ENCODE results near the gene AKAP6.
A peak's percentile ranks its signal among the peaks of the same experiment; 100 is the strongest.

The AKAP6 gene

DNA sequence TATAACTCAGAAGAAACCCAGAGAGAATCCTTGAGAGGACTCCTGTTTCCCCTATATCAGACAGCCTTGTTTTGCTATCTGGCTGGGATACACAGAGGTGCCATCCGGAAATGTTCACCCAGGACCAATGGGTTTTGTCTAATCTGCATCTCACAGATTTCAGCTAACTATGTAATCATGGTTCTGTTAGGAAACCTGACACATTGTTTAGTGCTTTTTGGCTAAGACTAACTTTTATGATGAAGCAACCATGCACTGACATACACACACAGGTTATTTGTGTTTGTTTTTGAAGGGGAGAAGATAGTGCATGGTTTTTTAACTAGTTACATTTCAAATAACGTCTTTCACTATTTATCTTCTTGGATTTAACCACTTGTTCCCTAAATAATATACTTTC, 245.2 kb downstream of the AKAP6 start:
- H3K4me3 ChIP-seq (ENCODE audit: low read depth, low read length, poor library complexity, severe bottlenecking): no peak overlapping the region
- no peak overlapping the region for H2AFZ ChIP-seq (ENCODE audit: low read length)
- no peak overlapping the region for H3K4me2 ChIP-seq (ENCODE audit: low read length)
- no peaks in the 10 kb centered on the region for H4K20me1 ChIP-seq (ENCODE audit: insufficient read depth, low read length)
- no peaks in the 10 kb centered on the region for H3K79me2 ChIP-seq (ENCODE audit: insufficient read depth, low read length)
- no peak overlapping the region for H3K27ac ChIP-seq (ENCODE audit: low read depth, low read length, poor library complexity, severe bottlenecking)
- H3K4me1 ChIP-seq (ENCODE audit: insufficient read depth, low read length, severe bottlenecking): no peaks in the 10 kb centered on the region
- H3K36me3 ChIP-seq (ENCODE audit: insufficient read depth, low read length): no peaks in the 10 kb centered on the region
- no peaks in the 10 kb centered on the region for H3F3A ChIP-seq (ENCODE audit: insufficient read depth, low read length)
- no peaks in the 10 kb centered on the region for H3K27me3 ChIP-seq (ENCODE audit: insufficient read depth, low read length)
- H3K9ac ChIP-seq (ENCODE audit: low read length): no peak overlapping the region
- TF ChIP-seq EZH2 (IDR thresholded peaks at IDR 0.05; ENCODE audit: borderline replicate concordance, low read length): no peak
- TF ChIP-seq, protein P1, sequence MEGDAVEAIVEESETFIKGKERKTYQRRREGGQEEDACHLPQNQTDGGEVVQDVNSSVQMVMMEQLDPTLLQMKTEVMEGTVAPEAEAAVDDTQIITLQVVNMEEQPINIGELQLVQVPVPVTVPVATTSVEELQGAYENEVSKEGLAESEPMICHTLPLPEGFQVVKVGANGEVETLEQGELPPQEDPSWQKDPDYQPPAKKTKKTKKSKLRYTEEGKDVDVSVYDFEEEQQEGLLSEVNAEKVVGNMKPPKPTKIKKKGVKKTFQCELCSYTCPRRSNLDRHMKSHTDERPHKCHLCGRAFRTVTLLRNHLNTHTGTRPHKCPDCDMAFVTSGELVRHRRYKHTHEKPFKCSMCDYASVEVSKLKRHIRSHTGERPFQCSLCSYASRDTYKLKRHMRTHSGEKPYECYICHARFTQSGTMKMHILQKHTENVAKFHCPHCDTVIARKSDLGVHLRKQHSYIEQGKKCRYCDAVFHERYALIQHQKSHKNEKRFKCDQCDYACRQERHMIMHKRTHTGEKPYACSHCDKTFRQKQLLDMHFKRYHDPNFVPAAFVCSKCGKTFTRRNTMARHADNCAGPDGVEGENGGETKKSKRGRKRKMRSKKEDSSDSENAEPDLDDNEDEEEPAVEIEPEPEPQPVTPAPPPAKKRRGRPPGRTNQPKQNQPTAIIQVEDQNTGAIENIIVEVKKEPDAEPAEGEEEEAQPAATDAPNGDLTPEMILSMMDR (IDR thresholded peaks at IDR 0.05; ENCODE audit: low read length): no peak
- no peaks in the 10 kb centered on the region for H3K9me2 ChIP-seq (ENCODE audit: low read depth, low read length)
- H3K9me3 ChIP-seq (ENCODE audit: low read length): no peaks in the 10 kb centered on the region

DNA sequence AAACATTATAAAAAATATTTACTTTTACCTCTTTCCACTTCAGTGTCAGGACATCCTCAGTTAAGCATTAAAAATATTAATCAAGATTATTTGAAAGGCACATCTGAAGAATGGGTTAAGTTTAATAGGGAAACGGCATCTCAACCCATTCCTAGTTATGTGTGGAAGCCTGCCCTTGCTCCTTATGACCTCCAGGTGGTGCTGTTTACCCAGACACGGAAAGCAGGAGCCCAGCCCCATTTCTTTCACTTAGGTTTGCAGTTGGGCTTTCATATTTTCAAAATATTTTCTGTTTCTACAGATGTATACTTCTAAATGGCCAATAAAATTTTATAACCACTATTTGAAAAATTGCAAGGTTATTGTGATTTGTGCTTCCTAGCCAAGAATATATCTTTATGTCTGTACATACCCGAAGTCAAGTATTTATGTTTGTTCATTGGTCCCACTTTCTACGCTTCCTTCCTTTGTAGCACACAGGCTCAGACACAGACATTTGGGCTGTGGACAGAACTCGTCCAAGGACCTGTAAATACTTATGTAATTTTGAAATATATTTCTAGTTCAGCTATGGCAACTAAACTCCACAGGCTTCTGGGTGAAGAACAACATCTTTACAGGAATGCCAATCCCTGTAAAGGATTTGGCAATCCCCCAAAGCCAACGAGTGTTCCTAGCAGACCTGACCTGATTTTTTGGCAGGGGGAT, 247.1 kb downstream of the AKAP6 start:
- H3K4me3 ChIP-seq (ENCODE audit: low read depth, low read length, poor library complexity, severe bottlenecking): no peak overlapping the region
- H3K27ac ChIP-seq (ENCODE audit: low read depth, low read length, poor library complexity, severe bottlenecking): no peak overlapping the region
- H3K79me2 ChIP-seq (ENCODE audit: insufficient read depth, low read length): no peaks in the 10 kb centered on the region
- H3K27me3 ChIP-seq (ENCODE audit: insufficient read depth, low read length): no peaks in the 10 kb centered on the region
- no peaks in the 10 kb centered on the region for H3K4me1 ChIP-seq (ENCODE audit: insufficient read depth, low read length, severe bottlenecking)
- H3F3A ChIP-seq (ENCODE audit: insufficient read depth, low read length): no peaks in the 10 kb centered on the region
- no peaks in the 10 kb centered on the region for H3K9me3 ChIP-seq (ENCODE audit: low read length)
- no peaks in the 10 kb centered on the region for H4K20me1 ChIP-seq (ENCODE audit: insufficient read depth, low read length)
- no peak overlapping the region for H3K4me2 ChIP-seq (ENCODE audit: low read length)
- no peak overlapping the region for H2AFZ ChIP-seq (ENCODE audit: low read length)
- H3K9ac ChIP-seq (ENCODE audit: low read length): no peak overlapping the region
- no peaks in the 10 kb centered on the region for H3K36me3 ChIP-seq (ENCODE audit: insufficient read depth, low read length)
- TF ChIP-seq, protein P1 (IDR thresholded peaks at IDR 0.05; ENCODE audit: low read length): peak; percentile 86
- no peak for TF ChIP-seq EZH2 (IDR thresholded peaks at IDR 0.05; ENCODE audit: borderline replicate concordance, low read length)
- no peaks in the 10 kb centered on the region for H3K9me2 ChIP-seq (ENCODE audit: low read depth, low read length)

GRCh38 chr14:32576977-32577376, 247.9 kb downstream of the AKAP6 start:
- Histone ChIP-seq H3K36me3 (ENCODE audit: insufficient read depth, low read length) (no peaks in the 10 kb centered on the region), H3K9me3 (ENCODE audit: low read length) (no peaks in the 10 kb centered on the region), H3K4me2 (ENCODE audit: low read length) (no peak overlapping the region), H3K79me2 (ENCODE audit: insufficient read depth, low read length) (no peaks in the 10 kb centered on the region), H2AFZ (ENCODE audit: low read length) (no peak overlapping the region), H3K9ac (ENCODE audit: low read length) (no peak overlapping the region), H3K4me1 (ENCODE audit: insufficient read depth, low read length, severe bottlenecking) (no peaks in the 10 kb centered on the region), H3K4me3 (ENCODE audit: low read depth, low read length, poor library complexity, severe bottlenecking) (no peak overlapping the region), H3K9me2 (ENCODE audit: low read depth, low read length) (no peaks in the 10 kb centered on the region), H3K27ac (ENCODE audit: low read depth, low read length, poor library complexity, severe bottlenecking) (no peak overlapping the region), H3K27me3 (ENCODE audit: insufficient read depth, low read length) (no peaks in the 10 kb centered on the region), H3F3A (ENCODE audit: insufficient read depth, low read length) (no peaks in the 10 kb centered on the region), H4K20me1 (ENCODE audit: insufficient read depth, low read length) (no peaks in the 10 kb centered on the region)
- TF ChIP-seq, protein P1 (IDR thresholded peaks at IDR 0.05; ENCODE audit: low read length): no peak
- TF ChIP-seq EZH2 (IDR thresholded peaks at IDR 0.05; ENCODE audit: borderline replicate concordance, low read length): no peak
